HL-60/S4 treated with phorbol 12-myristate 13-acetate at 8.2 ng/mL for 4 days and 3 days (cell line): ENCODE measurements around the gene WAPL.
"Not testable (repeated sequence)": the region's sequence is repeated elsewhere in the genome, so short reads cannot be mapped to it uniquely, and the experiment has no call there.

Experiments
- in situ Hi-C: fragments of 300-500 bp; cut with MboI; formaldehyde crosslinking; loops from 2 replicates; pipeline ENCODE4 v1.15.0; 2022; ENCODE audit warnings: low sequenced_read_pairs

Gene WAPL

DNA sequence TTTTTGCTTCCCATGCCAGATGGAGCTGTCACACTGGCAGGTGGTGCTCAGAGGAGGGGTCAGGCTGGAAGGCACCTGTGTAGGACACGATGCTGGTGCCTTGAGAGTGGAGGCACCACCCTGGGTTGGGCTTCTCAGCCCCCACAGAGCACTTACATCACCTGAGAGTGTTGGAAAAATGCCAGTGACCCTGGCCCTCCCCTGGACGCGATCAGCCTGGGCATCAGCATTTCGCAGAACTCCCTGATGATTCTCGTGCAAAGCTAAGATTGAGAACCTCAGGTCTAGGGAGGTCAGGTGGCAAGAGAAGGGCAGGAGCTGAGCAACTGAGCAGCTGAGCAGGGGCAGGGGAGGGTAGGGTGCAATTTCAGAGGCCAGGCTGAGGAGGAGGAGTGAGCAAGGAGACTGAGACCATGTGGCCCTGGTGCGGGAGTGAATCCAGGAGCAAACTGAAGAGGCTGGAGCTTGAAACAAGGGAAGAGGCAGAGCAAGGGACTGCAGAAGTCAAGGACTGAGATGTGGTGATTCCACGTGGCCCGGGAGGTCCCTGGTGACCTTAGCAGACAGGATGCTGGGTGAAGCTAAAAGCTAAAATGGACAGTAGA, 130.3 kb downstream of the WAPL start:
- in situ Hi-C loops: loop anchor here (10.0 kb wide), 1 partner anchor 193 kb away; no protein-coding TSS in a partner anchor

DNA sequence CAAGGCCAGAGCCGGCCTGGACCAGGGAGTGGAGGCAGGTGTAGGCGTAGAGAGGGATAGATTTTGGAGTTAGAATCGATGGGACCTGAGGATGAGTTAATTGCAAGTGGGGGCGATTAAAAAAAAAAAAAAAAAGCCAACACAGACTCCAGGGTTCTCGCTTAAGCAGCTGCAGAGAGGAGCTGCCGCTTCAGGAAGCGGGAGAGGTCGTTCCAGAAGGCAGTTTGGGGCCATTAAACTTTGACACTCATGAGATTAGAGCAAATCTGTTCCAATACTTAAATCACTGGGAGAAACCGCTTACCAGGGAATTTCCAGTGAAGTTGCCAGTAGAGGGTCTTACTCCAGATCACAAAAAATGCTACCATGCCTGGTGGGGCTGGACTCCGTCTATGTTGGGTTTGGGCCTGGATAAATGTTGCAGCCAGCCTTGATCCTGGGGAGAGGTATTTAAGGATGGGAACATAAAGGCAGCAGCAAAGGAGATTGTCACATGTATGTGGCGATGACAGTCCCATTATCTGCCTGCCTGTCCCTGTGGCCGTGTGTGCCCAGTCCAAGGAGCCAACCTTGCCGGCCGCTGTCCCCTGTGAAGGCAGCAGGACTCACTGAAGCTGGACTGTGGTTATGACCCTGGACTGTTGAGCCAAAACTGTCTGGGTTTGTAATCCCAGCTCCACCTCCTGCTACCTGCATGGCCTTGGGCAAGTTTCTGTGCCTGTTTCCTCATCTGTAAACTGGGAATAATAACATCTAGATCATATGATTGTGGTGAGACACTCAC, 131.1 kb downstream of the WAPL start:
- in situ Hi-C loops: loop anchor here (10.0 kb wide), 1 partner anchor 194 kb away; no protein-coding TSS in a partner anchor

DNA sequence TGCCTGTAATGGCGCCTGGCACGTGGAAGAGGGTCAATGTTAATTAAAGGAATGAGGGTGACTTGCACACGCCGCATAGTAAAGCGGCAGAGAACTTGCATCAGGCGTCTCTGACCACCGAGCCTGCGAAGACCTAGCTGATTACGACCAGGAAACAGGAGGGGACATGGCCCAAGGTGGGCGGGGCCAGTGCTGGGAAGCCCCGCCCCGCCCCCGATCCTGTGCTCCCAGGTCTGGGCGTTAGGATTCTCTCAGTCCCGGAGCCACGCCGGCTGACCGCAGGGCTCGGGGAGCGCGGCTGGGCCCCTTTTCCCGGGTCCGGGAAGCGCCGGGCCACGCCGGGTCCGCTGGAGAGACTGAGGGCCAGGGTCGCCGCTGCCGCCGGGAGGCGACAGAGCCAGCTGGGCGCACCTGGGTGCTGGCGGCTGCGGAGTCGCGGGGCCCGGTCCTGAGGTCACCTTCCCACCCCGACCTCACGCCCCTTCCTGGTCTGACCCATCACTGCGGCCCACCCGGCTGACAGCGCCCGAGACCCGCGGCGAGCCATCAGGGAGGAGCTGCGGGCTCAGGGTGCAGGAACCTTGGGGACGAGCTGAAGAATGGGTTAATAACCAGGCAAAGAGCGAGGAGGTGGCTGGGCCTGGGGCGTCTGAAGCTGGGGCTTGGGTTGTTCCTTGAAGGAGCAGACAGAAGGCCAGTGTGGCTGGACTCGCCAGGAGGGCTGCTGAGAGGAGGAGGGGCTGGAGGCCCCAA, 132.0 kb downstream of the WAPL start:
- in situ Hi-C loops: loop anchor here (10.0 kb wide), 1 partner anchor 195 kb away; no protein-coding TSS in a partner anchor

DNA sequence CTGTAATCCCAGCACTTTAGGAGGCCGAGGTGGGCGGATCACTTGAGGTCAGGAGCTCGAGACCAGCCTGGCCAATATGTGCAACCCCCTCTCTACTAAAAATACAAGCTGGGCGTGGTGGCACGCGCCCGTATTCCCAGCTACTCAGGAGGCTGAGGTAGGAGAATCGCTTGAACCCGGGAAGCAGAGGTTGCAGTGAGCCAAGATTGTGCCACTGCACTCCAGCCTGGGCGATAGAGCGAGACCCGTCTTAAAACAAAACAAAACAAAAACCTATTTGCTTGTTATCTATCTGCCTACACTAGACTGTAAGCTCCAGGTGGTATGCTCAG, 132.5 kb downstream of the WAPL start:
- in situ Hi-C loops: not testable (repeated sequence)

DNA sequence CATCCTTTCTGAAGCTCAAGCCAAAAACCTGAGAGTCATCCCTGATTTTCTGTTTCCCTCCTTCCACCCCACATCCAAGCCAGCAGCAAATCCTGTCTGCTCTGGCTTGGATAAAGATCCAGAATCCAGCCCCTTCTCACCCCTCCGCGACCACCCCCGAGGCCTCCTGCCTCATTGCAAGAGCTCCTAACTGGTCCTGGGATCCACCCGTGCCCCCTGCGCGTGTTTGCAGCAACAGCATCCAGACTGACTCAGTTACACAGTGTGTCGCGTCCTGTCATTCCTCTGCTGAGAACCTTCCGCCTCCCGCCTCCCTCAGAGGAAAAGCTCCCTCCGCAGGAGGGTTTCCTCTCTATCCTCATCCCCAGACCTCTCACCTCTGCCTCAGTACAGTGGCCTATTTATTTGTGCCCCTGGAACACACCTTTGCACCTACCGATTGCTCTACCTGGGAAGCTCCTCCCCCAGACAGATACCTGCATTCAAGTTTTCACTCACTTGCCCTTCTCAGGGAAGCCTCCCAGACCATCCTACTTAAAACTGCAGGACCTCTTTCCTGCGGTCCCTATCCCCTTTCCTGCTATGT, 133.4 kb downstream of the WAPL start:
- in situ Hi-C loops: no loop called here

DNA sequence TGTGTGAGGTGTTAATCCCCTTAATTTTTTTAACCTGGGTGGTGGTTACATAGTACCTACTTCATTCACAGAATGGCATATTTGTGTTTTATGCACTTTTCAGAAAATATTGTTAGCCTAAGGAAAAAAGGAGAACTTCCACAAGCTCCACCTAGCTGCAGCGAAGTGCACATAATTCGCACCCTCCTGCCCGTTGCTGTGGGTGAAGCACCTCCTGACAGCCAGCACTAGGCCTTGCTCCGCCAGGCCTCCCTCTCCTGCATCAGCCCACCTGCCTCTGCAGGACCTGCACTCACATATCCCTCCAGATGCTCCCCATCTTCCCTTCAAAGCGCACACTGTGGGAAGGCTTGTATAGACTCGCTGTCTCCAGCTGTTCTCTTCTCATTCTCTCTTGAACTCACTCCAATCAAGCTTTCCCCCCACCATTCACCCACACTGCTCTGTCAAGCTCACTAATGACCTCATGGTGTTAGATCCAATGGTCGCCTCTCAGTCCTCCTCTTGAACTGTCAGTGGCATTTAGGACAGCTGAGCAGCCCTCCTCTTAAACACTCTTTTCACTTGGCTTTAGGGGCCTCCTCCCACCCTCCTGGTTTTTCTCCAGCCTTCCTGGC, 134.3 kb downstream of the WAPL start:
- in situ Hi-C loops: no loop called here

DNA sequence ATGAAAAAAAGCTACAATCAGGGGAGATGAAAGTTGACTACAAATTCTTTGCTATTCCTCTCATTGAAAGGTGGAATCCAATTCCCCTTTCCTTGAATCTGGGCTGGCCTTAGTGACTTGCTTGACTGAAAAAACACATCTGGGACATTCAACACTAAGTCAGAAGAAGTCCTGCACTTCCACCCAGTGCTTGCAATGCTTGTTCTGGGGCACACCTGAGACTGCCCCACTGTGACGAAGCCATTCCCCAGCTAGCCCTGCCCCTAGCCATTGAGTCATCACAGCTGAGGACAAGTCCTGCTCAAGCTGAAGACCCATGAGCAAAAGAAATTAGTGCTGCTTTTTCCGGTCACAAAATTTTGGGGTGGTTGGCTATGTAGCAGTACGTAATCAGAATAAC, 135.8 kb downstream of the WAPL start:
- in situ Hi-C loops: no loop called here
